ENCODE data around the gene SLC5A11.

SLC5A11 gene

GRCh38 chr16:24925163-24925562 is 79.4 kb downstream of the SLC5A11 start:
- DNase-seq, result no peak

GRCh38 chr16:24929409-24929808 is 83.6 kb downstream of the SLC5A11 start:
- DNase-seq, result no peak

GRCh38 chr16:24930440-24930839 is 84.7 kb downstream of the SLC5A11 start:
- no peak for DNase-seq

GRCh38 chr16:24931091-24931490 is 85.3 kb downstream of the SLC5A11 start:
- no peak for DNase-seq

GRCh38 chr16:24935336-24935735 is 89.6 kb downstream of the SLC5A11 start:
- DNase-seq, result no peak

- DNase-seq, result no peak
Observed at GRCh38 chr16:24936151-24936550, 90.4 kb downstream of the SLC5A11 start.

- DNase-seq, result no peak
Observed at GRCh38 chr16:24939224-24939623, 93.5 kb downstream of the SLC5A11 start.

GRCh38 chr16:24939738-24940137 is 94.0 kb downstream of the SLC5A11 start:
- DNase-seq, result no peak

- no peak for DNase-seq
Observed at GRCh38 chr16:24943471-24943870, 97.7 kb downstream of the SLC5A11 start.

GRCh38 chr16:24944206-24944605 is 98.4 kb downstream of the SLC5A11 start:
- DNase-seq, result no peak

GRCh38 chr16:24946155-24946554 is 100.4 kb downstream of the SLC5A11 start:
- no peak for DNase-seq

GRCh38 chr16:24950275-24950674 is 104.5 kb downstream of the SLC5A11 start:
- DNase-seq, result no peak

GRCh38 chr16:24953306-24953705 is 107.5 kb downstream of the SLC5A11 start:
- DNase-seq, result no peak

- no peak for DNase-seq
Observed at GRCh38 chr16:24953721-24954120, 108.0 kb downstream of the SLC5A11 start.

- DNase-seq, result no peak
Observed at GRCh38 chr16:24954137-24954536, 108.4 kb downstream of the SLC5A11 start.

- no peak for DNase-seq
Observed at GRCh38 chr16:24955975-24956731, 110.4 kb downstream of the SLC5A11 start.

GRCh38 chr16:24957887-24958286 is 112.1 kb downstream of the SLC5A11 start:
- no peak for DNase-seq
